IMR-90 (cell line): Measurements from ENCODE around the gene NUBPL. TPM values are rescaled to one million over a fixed set of nuclear protein-coding genes. Genes with fewer than 3 reads are reported as not detected.

Experiments used
- ATAC-seq: fragments of 200-7000 bp; cut with Tn5 transposase; 2 replicates; pipeline ENCODE4 v1.9.1; 2020; ENCODE audit warnings: low read depth, mild to moderate bottlenecking, moderate library complexity
- BruUV-seq: library from RNA; stranded (reverse); fragments of 400-500 nt; replicated peaks from 2 replicates; lab custom pipeline; 2021; lab: Mats Ljungman, UMichigan
- CTCF ChIA-PET: fragments of 300-600 bp; formaldehyde crosslinking; extraction: SDS; loops from one replicate; lab custom pipeline; 2021; ENCODE audit warnings: antibody characterized with exemption; lab: Yijun Ruan, JAX
- POLR2A ChIA-PET: fragments of 300-600 bp; sonication (Branson Sonifier 250); formaldehyde crosslinking; loops from one replicate; lab custom pipeline; 2022; ENCODE audit warnings: antibody characterized with exemption; ENCODE audit not compliant: unreplicated experiment; lab: Charles Lee
- DNase-seq: peaks from one replicate; pipeline ENCODE4 v3.0.0; 2013
- H2AFZ ChIP-seq: replicated peaks from 2 replicates; pipeline ENCODE3; 2013; ENCODE audit warnings: low read length, mild to moderate bottlenecking; ENCODE audit not compliant: poor library complexity
- H2AK5ac ChIP-seq: 2 replicates; pipeline ENCODE4 v1.6.1; 2013; ENCODE audit warnings: low read depth, low read length, inconsistent platforms
- H2AK9ac ChIP-seq: replicated peaks from 2 replicates; pipeline ENCODE3; 2013; ENCODE audit warnings: mild to moderate bottlenecking, low read depth, low read length, moderate library complexity; ENCODE audit not compliant: poor library complexity
- H2BK120ac ChIP-seq: 2 replicates; pipeline ENCODE4 v1.6.1; 2013; ENCODE audit warnings: low read depth, low read length, inconsistent platforms
- H2BK15ac ChIP-seq: 3 replicates; pipeline ENCODE4 v1.6.1; 2013; ENCODE audit warnings: low read depth, low read length, inconsistent platforms
- H2BK20ac ChIP-seq: 2 replicates; pipeline ENCODE4 v1.6.1; 2013; ENCODE audit warnings: low read depth, mild to moderate bottlenecking, inconsistent platforms, low read length, moderate library complexity
- H2BK5ac ChIP-seq: 2 replicates; pipeline ENCODE4 v1.6.1; 2013; ENCODE audit warnings: mild to moderate bottlenecking, low read depth, low read length, inconsistent platforms; ENCODE audit not compliant: poor library complexity, severe bottlenecking
- H3K14ac ChIP-seq: replicated peaks from 2 replicates; pipeline ENCODE4 v1.6.1; 2013; ENCODE audit warnings: low read depth, low read length, inconsistent platforms
- H3K18ac ChIP-seq: 2 replicates; pipeline ENCODE4 v1.6.1; 2013; ENCODE audit warnings: low read depth, low read length, control low read depth
- H3K23ac ChIP-seq: 2 replicates; pipeline ENCODE4 v1.6.1; 2013; ENCODE audit warnings: low read depth, low read length, inconsistent platforms
- H3K27ac ChIP-seq: 2 replicates; pipeline ENCODE4 v1.5.1; 2013; ENCODE audit warnings: mild to moderate bottlenecking, control low read depth, low read length; ENCODE audit not compliant: insufficient read depth
- H3K27me3 ChIP-seq: 2 replicates; pipeline ENCODE4 v1.6.1; 2013; ENCODE audit warnings: low read length; ENCODE audit not compliant: control insufficient read depth, insufficient read depth
- H3K36me3 ChIP-seq: 2 replicates; pipeline ENCODE4 v1.6.1; 2013; ENCODE audit warnings: low read length, mixed read lengths; ENCODE audit not compliant: control insufficient read depth, insufficient read depth
- H3K4ac ChIP-seq: 2 replicates; pipeline ENCODE4 v1.6.1; 2013; ENCODE audit warnings: low read depth, low read length, inconsistent platforms
- H3K4me1 ChIP-seq: 2 replicates; pipeline ENCODE4 v1.6.1; 2013; ENCODE audit warnings: low read length, mixed read lengths; ENCODE audit not compliant: control insufficient read depth, insufficient read depth
- H3K4me2 ChIP-seq: 2 replicates; pipeline ENCODE4 v1.6.1; 2013; ENCODE audit warnings: low read depth, mild to moderate bottlenecking, control low read depth, low read length, moderate library complexity
- H3K4me3 ChIP-seq: 2 replicates; pipeline ENCODE4 v1.5.1; 2013; ENCODE audit warnings: low read depth, mild to moderate bottlenecking, control low read depth, low read length, moderate library complexity; ENCODE audit not compliant: insufficient read depth
- H3K56ac ChIP-seq: 2 replicates; pipeline ENCODE4 v1.6.1; 2013; ENCODE audit warnings: low read length, inconsistent platforms; ENCODE audit not compliant: insufficient read depth; ENCODE audit errors: extremely low read depth
- H3K79me1 ChIP-seq, 2 experiments: 2 replicates each; pipeline ENCODE4 v1.6.1; 2013; ENCODE audit warnings: low read length in 2 of 2, inconsistent platforms in 1 of 2, low read depth in 1 of 2
- H3K9ac ChIP-seq: 2 replicates; pipeline ENCODE4 v1.6.1; 2013; ENCODE audit warnings: low read depth, low read length, control low read depth
- H3K9me1 ChIP-seq: 2 replicates; pipeline ENCODE4 v1.6.1; 2013; ENCODE audit warnings: low read length, inconsistent platforms; ENCODE audit not compliant: insufficient read depth
- H3K9me3 ChIP-seq: 2 replicates; pipeline ENCODE4 v1.6.1; 2013; ENCODE audit warnings: low read length; ENCODE audit not compliant: control insufficient read depth, insufficient read depth
- H4K20me1 ChIP-seq: 2 replicates; pipeline ENCODE4 v1.6.1; 2013; ENCODE audit warnings: low read length, inconsistent platforms; ENCODE audit not compliant: insufficient read depth
- H4K5ac ChIP-seq: 2 replicates; pipeline ENCODE4 v1.6.1; 2013; ENCODE audit warnings: mild to moderate bottlenecking, low read depth, low read length, control low read depth
- H4K8ac ChIP-seq, 2 experiments: 2 replicates each; pipeline ENCODE4 v1.6.1; 2013; ENCODE audit warnings: low read depth in 2 of 2, low read length in 2 of 2, control low read depth in 1 of 2, inconsistent platforms in 1 of 2
- H4K91ac ChIP-seq: 2 replicates; pipeline ENCODE4 v1.6.1; 2013; ENCODE audit warnings: low read depth, low read length, inconsistent platforms; ENCODE audit not compliant: insufficient read depth
- MXI1 ChIP-seq: IDR thresholded peaks from 2 replicates; pipeline ENCODE4 v1.6.1; 2012; ENCODE audit warnings: low read depth, mild to moderate bottlenecking, low read length, moderate library complexity, borderline replicate concordance
- NFE2L2 ChIP-seq: fragments of 150-350 bp; IDR thresholded peaks from 2 replicates; pipeline ENCODE4 v1.6.1; 2016; ENCODE audit warnings: low read depth, mild to moderate bottlenecking, low read length
- RFX5 ChIP-seq: IDR thresholded peaks from 2 replicates; pipeline ENCODE4 v1.8.0; 2012; ENCODE audit warnings: low read depth, mild to moderate bottlenecking, low read length, moderate library complexity
- SMC3 ChIP-seq: fragments of 150-350 bp; IDR thresholded peaks from 2 replicates; pipeline ENCODE4 v1.6.1; 2016; ENCODE audit warnings: low read depth, mild to moderate bottlenecking, antibody characterized with exemption, low read length, moderate library complexity
- WGBS, 2 experiments: methylation state at CpG; one replicate each; pipeline versions ENCODE4 v1.1.5 to v1.1.7; 2013; ENCODE audit warnings: missing lambda C conversion rate in 2 of 2; ENCODE audit not compliant: insufficient read length in 1 of 2; ENCODE audit errors: extremely low coverage in 2 of 2; 5-methylcytosine and 5-hydroxymethylcytosine counted together
- dilution Hi-C: fragments of 300-500 bp; cut with HindIII; formaldehyde crosslinking; loops from one replicate; pipeline ENCODE4 v1.14.3; 2018; ENCODE audit warnings: low sequenced_read_pairs; ENCODE audit not compliant: unreplicated experiment
- in situ Hi-C: fragments of 300-500 bp; cut with MboI; formaldehyde crosslinking; loops from 3 replicates; pipeline ENCODE4 v1.14.3; 2019; ENCODE audit warnings: low sequenced_read_pairs, inconsistent platforms, mixed read lengths
- intact Hi-C: fragments of 100-400 bp; cut with micrococcal nuclease; formaldehyde crosslinking; loops from 2 replicates; pipeline ENCODE4 v1.10.0; 2022
- polyA plus RNA-seq, 3 experiments: library from polyadenylated mRNA; depleted of rRNA; stranded (reverse); fragments of >200 nt; gene quantifications; 2 replicates each; pipeline ENCODE4 v1.2.3, GENCODE V29; 2012; ENCODE audit warnings: low replicate concordance in 1 of 3
- total RNA-seq: library from RNA; depleted of rRNA; stranded (reverse); fragments of >200 nt; gene quantifications from 2 replicates; pipeline ENCODE4 v1.2.3, GENCODE V29; 2012

Gene NUBPL
- total and polyA plus RNA-seq, 2 of the 4 experiments (the other 2 are of a cell fraction), result 5.4 to 11.5 TPM

DNA sequence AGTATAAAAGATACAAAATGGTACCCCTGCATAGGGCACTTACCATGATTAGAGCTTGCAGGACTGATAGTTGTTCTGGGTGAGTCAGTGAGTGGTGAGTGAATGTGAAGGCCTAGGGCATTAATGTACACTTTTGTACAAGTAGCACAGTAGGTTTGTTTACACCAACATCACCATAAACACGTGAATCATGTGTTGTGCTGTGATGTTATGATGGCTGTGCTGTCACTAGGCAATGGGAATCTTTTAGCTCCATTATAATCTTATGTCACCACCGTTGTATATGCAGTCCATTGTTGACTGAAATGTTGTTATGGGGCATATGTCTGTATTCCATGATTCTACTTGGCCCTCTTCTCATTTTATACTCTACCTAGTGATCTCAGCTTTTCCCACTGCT, 11.8 kb downstream of the NUBPL start:
- POLR2A ChIA-PET, result no interaction called here
- no peak overlapping the region for H2AK5ac ChIP-seq
- H4K91ac ChIP-seq, result no peak overlapping the region
- H4K8ac ChIP-seq, result no peak overlapping the region
- no peak overlapping the region for H2BK120ac ChIP-seq
- no peak overlapping the region for H3K14ac ChIP-seq
- no peak overlapping the region for H2BK5ac ChIP-seq
- no peak overlapping the region for H3K23ac ChIP-seq
- H3K27ac ChIP-seq, result no peak overlapping the region
- H3K9me3 ChIP-seq, result no peaks in the 10 kb centered on the region
- in situ Hi-C loops (no loop called here), dilution Hi-C loops (no loop called here), intact Hi-C loops (no loop called here)
- no peaks in the 10 kb centered on the region for H4K20me1 ChIP-seq
- no peak overlapping the region for H2BK15ac ChIP-seq
- no CpG with 5 or more reads among the region's 2 CpGs for WGBS, 2 experiments
- H3K4me2 ChIP-seq, result no peak overlapping the region
- peaks cover 6% of the 10 kb centered on the region for H3K4me1 ChIP-seq
- CTCF ChIA-PET, result interaction anchor here (1.2 kb wide), 1 partner anchor 678 kb away, joined by 3 read pairs; no protein-coding TSS in a partner anchor
- no peak overlapping the region for H3K4me3 ChIP-seq
- no peaks in the 10 kb centered on the region; a peak in 1 of 4 replicates for H3K79me1 ChIP-seq
- no peak overlapping the region for H3K9ac ChIP-seq
- H3K4ac ChIP-seq, result no peak overlapping the region
- TF ChIP-seq SMC3 (no peak), NFE2L2 (no peak), RFX5 (no peak), MXI1 (no peak)
- no peaks in the 10 kb centered on the region; the same call in 1 of the 2 replicates for H3K9me1 ChIP-seq
- ATAC-seq (no peak), DNase-seq (no peak)
- no peak overlapping the region for H2AK9ac ChIP-seq
- H3K18ac ChIP-seq, result no peak overlapping the region
- no peaks in the 10 kb centered on the region; the same call in 1 of the 2 replicates for H3K36me3 ChIP-seq
- H3K56ac ChIP-seq, result no peak overlapping the region
- H4K5ac ChIP-seq, result no peak overlapping the region
- no peaks in the 10 kb centered on the region for H3K27me3 ChIP-seq
- no peak overlapping the region for H2BK20ac ChIP-seq
- H2AFZ ChIP-seq, result no peak overlapping the region
- BruUV-seq, result no TSS peak
